SU-DHL-6 (cell line): ENCODE results near the gene ADAD2.

Source experiments
- EZH2phosphoT487 ChIP-seq: fragments of 200-600 bp; sonication (generic), shearing (Covaris generic); conservative IDR thresholded peaks from 2 replicates; pipeline ENCODE4 v1.6.1; 2018; ENCODE audit warnings: mild to moderate bottlenecking, antibody characterized with exemption, low read length, moderate library complexity, mixed read lengths
- TF ChIP-seq, protein P1 (sequence below): fragments of 200-600 bp; sonication (generic); IDR thresholded peaks from one replicate; pipeline ENCODE4 v1.5.1; 2017; ENCODE audit warnings: antibody characterized with exemption, mild to moderate bottlenecking, low read length, moderate library complexity; ENCODE audit not compliant: insufficient read depth, poor library complexity, severe bottlenecking

- TF ChIP-seq, protein P1, sequence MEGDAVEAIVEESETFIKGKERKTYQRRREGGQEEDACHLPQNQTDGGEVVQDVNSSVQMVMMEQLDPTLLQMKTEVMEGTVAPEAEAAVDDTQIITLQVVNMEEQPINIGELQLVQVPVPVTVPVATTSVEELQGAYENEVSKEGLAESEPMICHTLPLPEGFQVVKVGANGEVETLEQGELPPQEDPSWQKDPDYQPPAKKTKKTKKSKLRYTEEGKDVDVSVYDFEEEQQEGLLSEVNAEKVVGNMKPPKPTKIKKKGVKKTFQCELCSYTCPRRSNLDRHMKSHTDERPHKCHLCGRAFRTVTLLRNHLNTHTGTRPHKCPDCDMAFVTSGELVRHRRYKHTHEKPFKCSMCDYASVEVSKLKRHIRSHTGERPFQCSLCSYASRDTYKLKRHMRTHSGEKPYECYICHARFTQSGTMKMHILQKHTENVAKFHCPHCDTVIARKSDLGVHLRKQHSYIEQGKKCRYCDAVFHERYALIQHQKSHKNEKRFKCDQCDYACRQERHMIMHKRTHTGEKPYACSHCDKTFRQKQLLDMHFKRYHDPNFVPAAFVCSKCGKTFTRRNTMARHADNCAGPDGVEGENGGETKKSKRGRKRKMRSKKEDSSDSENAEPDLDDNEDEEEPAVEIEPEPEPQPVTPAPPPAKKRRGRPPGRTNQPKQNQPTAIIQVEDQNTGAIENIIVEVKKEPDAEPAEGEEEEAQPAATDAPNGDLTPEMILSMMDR, result no peak
- TF ChIP-seq EZH2phosphoT487, result no peak
Measured at GRCh38 chr16:84178146-84178765, 12.7 kb upstream of the ADAD2 start.
